Fibroblast of lung (primary cell): ENCODE results near the gene PRSS21.

Experiments
- CTCF ChIP-seq, 2 donors: IDR thresholded peaks in 1 of 2; conservative IDR thresholded peaks in 1 of 2; 1 replicate in 1 of 2; 2 replicates in 1 of 2; pipeline ENCODE4 v1.5.1; 2011 to 2012; ENCODE audit warnings: low read length in 2 of 2, control low read depth in 1 of 2, inconsistent platforms in 1 of 2, low read depth in 1 of 2, mild to moderate bottlenecking in 1 of 2
- EZH2 ChIP-seq: IDR thresholded peaks from 2 replicates; pipeline ENCODE4 v1.5.1; 2012; ENCODE audit warnings: low read length, control low read depth, mild to moderate bottlenecking; ENCODE audit errors: missing control alignments

DNA sequence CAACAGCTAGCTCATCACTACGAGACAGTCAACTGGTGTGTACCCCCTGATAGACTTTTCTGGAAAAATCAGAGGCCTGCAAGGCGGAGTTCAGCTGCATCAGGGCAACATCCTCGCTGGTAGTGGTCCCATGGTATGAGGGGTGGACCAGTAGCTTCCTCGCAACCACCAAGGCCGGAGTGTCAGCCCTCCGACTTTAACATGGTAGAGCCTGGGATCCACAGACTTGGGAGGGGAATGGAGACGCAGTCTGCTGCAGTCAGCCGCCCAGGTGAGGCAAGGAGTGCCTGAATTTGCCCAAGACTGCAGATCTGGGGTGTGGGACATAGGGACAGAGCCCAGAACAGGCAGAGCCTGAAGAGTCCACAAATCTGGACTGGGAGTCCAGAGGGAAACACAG is 26.5 kb downstream of the PRSS21 start:
- TF ChIP-seq CTCF (conservative IDR thresholded peaks at IDR 0.05 in 1 of 2, IDR thresholded peaks at IDR 0.05 in 1 of 2; ENCODE audit: low read depth in 1 of 2, low read length in 2 of 2) (no peak), EZH2 (no peak)
